Measurements from ENCODE around the gene ZHX3. TPM values are rescaled to one million over a fixed set of nuclear protein-coding genes. Genes with fewer than 3 reads are reported as not detected.

ZHX3 gene
- total RNA-seq, 3 donors from 2014 or later (not counting 1 experiment from before 2014, with no cell fraction given), result 9.0 to 11.8 (median 10.3) TPM

DNA sequence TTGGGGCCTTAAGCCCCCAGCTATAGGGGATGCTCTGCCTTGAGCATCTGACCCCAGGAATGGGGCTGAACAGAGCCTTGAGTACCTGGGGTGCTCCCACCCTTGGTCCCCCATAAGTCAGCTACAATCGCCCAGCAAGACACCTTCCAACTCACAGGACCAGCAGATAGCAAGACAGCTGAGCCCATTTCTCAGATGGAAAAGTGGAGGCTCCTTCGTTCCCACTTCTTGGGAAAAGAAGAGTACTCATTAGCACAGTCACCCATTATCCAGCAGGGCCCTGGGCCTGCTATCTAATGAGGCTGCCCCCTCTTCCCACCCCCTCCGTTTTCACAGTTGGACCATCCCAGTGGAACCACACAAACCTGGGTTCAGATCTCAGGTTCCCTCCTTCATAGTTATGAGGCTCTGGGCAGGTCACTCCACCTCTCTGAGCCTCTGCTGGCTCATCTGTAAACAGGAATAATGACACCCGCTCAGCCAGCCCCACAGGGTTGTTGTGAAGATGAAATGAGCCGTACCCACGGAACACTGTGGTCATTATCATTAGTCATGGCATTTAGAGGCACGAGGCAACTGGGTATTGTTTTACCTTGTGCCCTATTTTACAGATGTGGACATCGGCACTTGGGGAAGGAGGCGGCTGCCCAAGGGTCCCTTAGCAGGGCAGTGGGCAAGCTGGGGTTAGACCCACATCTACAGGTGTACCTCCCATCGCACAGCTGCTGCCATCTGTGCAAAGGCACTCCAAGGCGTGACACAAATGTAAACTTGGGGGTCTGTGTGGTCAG lies 27.6 kb upstream of the ZHX3 start:
- Mint-ChIP-seq H3K4me3 (no peak overlapping the region), H3K36me3 (no peaks in the 10 kb centered on the region), H3K4me1 (peaks cover 4% of the 10 kb centered on the region in 2 donors), H3K9me3 (no peaks in the 10 kb centered on the region), H3K27ac (no peak overlapping the region), H3K27me3 (ENCODE audit: low read depth in 2 of 2) (peaks cover under 1 to 2% of the 10 kb centered on the region in 2 donors)
- Histone ChIP-seq H3K9me3 (ENCODE audit: control insufficient read depth, insufficient read depth, low read length) (no peaks in the 10 kb centered on the region), H3K4me1 (ENCODE audit: control insufficient read depth, insufficient read depth, low read length) (peaks cover 7% of the 10 kb centered on the region), H3K4me3 (ENCODE audit: low read length) (no peak overlapping the region), H3K27me3 (ENCODE audit: control insufficient read depth, insufficient read depth, low read length) (no peaks in the 10 kb centered on the region), H3K36me3 (ENCODE audit: control insufficient read depth, insufficient read depth, low read length) (no peaks in the 10 kb centered on the region), H3K27ac (ENCODE audit: low read length) (no peak overlapping the region)
- ATAC-seq (no peak), DNase-seq (no peak)
- intact Hi-C loops (cut with micrococcal nuclease), result loop anchor here (5.0 kb wide), 1 partner anchor 113 kb away; no protein-coding TSS in a partner anchor
- 85% methylated on average over 11 of the region's 11 CpGs for WGBS (ENCODE audit: insufficient coverage)
- TF ChIP-seq, protein P1, sequence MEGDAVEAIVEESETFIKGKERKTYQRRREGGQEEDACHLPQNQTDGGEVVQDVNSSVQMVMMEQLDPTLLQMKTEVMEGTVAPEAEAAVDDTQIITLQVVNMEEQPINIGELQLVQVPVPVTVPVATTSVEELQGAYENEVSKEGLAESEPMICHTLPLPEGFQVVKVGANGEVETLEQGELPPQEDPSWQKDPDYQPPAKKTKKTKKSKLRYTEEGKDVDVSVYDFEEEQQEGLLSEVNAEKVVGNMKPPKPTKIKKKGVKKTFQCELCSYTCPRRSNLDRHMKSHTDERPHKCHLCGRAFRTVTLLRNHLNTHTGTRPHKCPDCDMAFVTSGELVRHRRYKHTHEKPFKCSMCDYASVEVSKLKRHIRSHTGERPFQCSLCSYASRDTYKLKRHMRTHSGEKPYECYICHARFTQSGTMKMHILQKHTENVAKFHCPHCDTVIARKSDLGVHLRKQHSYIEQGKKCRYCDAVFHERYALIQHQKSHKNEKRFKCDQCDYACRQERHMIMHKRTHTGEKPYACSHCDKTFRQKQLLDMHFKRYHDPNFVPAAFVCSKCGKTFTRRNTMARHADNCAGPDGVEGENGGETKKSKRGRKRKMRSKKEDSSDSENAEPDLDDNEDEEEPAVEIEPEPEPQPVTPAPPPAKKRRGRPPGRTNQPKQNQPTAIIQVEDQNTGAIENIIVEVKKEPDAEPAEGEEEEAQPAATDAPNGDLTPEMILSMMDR (IDR thresholded peaks at IDR 0.05), result no peak

DNA sequence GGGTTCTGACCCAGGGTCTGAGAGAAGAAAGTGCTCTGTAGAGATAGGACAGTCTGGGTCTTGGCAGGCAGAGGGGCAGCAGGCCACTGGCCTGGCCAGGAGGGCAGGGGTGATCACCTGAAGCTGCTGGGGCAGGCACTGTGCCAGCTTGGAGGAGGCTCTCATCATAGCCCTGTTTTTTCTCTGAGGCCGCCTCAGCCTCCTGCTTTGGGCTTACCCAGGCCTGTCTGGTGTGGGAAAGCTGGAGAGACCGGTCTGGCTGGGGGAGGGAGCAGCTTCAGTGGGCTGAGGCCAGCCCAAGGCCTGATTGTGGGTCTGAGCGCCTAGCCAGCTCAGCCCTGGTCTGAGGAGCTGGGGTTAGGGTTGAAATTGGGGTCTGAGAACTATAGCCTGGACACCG lies 26.9 kb upstream of the ZHX3 start:
- no peaks in the 10 kb centered on the region for H3K9me3 Mint-ChIP-seq
- Histone ChIP-seq H3K4me3 (ENCODE audit: low read length) (no peak overlapping the region), H3K27ac (ENCODE audit: low read length) (no peak overlapping the region), H3K27me3 (ENCODE audit: control insufficient read depth, insufficient read depth, low read length) (peaks cover 5% of the 10 kb centered on the region), H3K36me3 (ENCODE audit: control insufficient read depth, insufficient read depth, low read length) (no peaks in the 10 kb centered on the region), H3K9me3 (ENCODE audit: control insufficient read depth, insufficient read depth, low read length) (no peaks in the 10 kb centered on the region), H3K4me1 (ENCODE audit: control insufficient read depth, insufficient read depth, low read length) (peaks cover 13% of the 10 kb centered on the region)
- no peaks in the 10 kb centered on the region for H3K36me3 Mint-ChIP-seq
- intact Hi-C loops (cut with micrococcal nuclease), result loop anchor here (5.0 kb wide), 1 partner anchor 112 kb away; no protein-coding TSS in a partner anchor
- H3K27ac Mint-ChIP-seq, result no peak overlapping the region
- no peak for ATAC-seq
- H3K4me3 Mint-ChIP-seq, result no peak overlapping the region
- 92% methylated on average over 4 of the region's 4 CpGs for WGBS (ENCODE audit: insufficient coverage)
- TF ChIP-seq, protein P1 (IDR thresholded peaks at IDR 0.05), result no peak
- peaks cover 10 to 11% of the 10 kb centered on the region in 2 donors for H3K4me1 Mint-ChIP-seq
- peaks cover 7 to 9% of the 10 kb centered on the region in 2 donors for H3K27me3 Mint-ChIP-seq (ENCODE audit: low read depth in 2 of 2)
- no peak for DNase-seq

- peak overlapping the region in 1 of 2 donors; percentile 3 for H3K27ac Mint-ChIP-seq
- 93% methylated on average over 9 of the region's 9 CpGs for WGBS (ENCODE audit: insufficient coverage)
- intact Hi-C loops (cut with micrococcal nuclease), result loop anchor here (5.0 kb wide), 1 partner anchor 110 kb away; no protein-coding TSS in a partner anchor
- H3K27me3 Mint-ChIP-seq (ENCODE audit: low read depth in 2 of 2), result peaks cover 8 to 12% of the 10 kb centered on the region in 2 donors
- peaks cover 11% of the 10 kb centered on the region in 2 donors for H3K4me1 Mint-ChIP-seq
- no peaks in the 10 kb centered on the region for H3K36me3 Mint-ChIP-seq
- Histone ChIP-seq H3K36me3 (ENCODE audit: control insufficient read depth, insufficient read depth, low read length) (no peaks in the 10 kb centered on the region), H3K9me3 (ENCODE audit: control insufficient read depth, insufficient read depth, low read length) (no peaks in the 10 kb centered on the region), H3K27me3 (ENCODE audit: control insufficient read depth, insufficient read depth, low read length) (peaks cover 7% of the 10 kb centered on the region), H3K4me3 (ENCODE audit: low read length) (no peak overlapping the region), H3K4me1 (ENCODE audit: control insufficient read depth, insufficient read depth, low read length) (peaks cover 13% of the 10 kb centered on the region), H3K27ac (ENCODE audit: low read length) (no peak overlapping the region)
- DNase-seq (no peak), ATAC-seq (no peak)
- H3K4me3 Mint-ChIP-seq, result no peak overlapping the region
- TF ChIP-seq, protein P1 (IDR thresholded peaks at IDR 0.05), result no peak
- no peaks in the 10 kb centered on the region for H3K9me3 Mint-ChIP-seq
Measured at GRCh38 chr20:41342474-41343464, 25.2 kb upstream of the ZHX3 start.
